ENCODE results near the gene SOWAHA. TPM values are rescaled to one million over a fixed set of nuclear protein-coding genes. Genes with fewer than 3 reads are reported as not detected.
"Not testable (repeated sequence)": the region's sequence is repeated elsewhere in the genome, so short reads cannot be mapped to it uniquely, and the experiment has no call there.

SOWAHA gene
- total RNA-seq, 1 donor from 2014 or later, result not detected

- DNase-seq (ENCODE audit: low spot score), result no peak
- H3K36me3 Mint-ChIP-seq (ENCODE audit: low read depth, unreplicated experiment), result no peaks in the 10 kb centered on the region
- no peaks in the 10 kb centered on the region for H3K4me1 Mint-ChIP-seq (ENCODE audit: unreplicated experiment)
- H3K27ac Mint-ChIP-seq (ENCODE audit: unreplicated experiment), result no peak overlapping the region
- H3K4me3 Mint-ChIP-seq (ENCODE audit: unreplicated experiment), result no peak overlapping the region
- H3K27me3 Mint-ChIP-seq (ENCODE audit: unreplicated experiment), result peaks cover 6% of the 10 kb centered on the region
- no peaks in the 10 kb centered on the region for H3K9me3 Mint-ChIP-seq (ENCODE audit: unreplicated experiment)
- no peak for TF ChIP-seq CTCF (IDR thresholded peaks at IDR 0.05; ENCODE audit: unreplicated experiment)
These were observed 13.7 kb upstream of the SOWAHA start for GRCh38 chr5:132799392-132799791.

GRCh38 chr5:132800545-132800944 is 12.6 kb upstream of the SOWAHA start:
- Mint-ChIP-seq H3K27me3 (ENCODE audit: unreplicated experiment) (peaks cover 6% of the 10 kb centered on the region), H3K4me3 (ENCODE audit: unreplicated experiment) (no peak overlapping the region), H3K4me1 (ENCODE audit: unreplicated experiment) (no peaks in the 10 kb centered on the region), H3K9me3 (ENCODE audit: unreplicated experiment) (no peaks in the 10 kb centered on the region), H3K36me3 (ENCODE audit: low read depth, unreplicated experiment) (no peaks in the 10 kb centered on the region), H3K27ac (ENCODE audit: unreplicated experiment) (no peak overlapping the region)
- TF ChIP-seq CTCF (IDR thresholded peaks at IDR 0.05; ENCODE audit: unreplicated experiment), result no peak
- no peak for DNase-seq (ENCODE audit: low spot score)

- Mint-ChIP-seq H3K4me3 (ENCODE audit: unreplicated experiment) (no peak overlapping the region), H3K9me3 (ENCODE audit: unreplicated experiment) (no peaks in the 10 kb centered on the region), H3K4me1 (ENCODE audit: unreplicated experiment) (no peaks in the 10 kb centered on the region), H3K36me3 (ENCODE audit: low read depth, unreplicated experiment) (no peaks in the 10 kb centered on the region), H3K27me3 (ENCODE audit: unreplicated experiment) (peaks cover 3% of the 10 kb centered on the region), H3K27ac (ENCODE audit: unreplicated experiment) (no peak overlapping the region)
- no peak for DNase-seq (ENCODE audit: low spot score)
- no peak for TF ChIP-seq CTCF (IDR thresholded peaks at IDR 0.05; ENCODE audit: unreplicated experiment)
These were observed 10.9 kb upstream of the SOWAHA start for GRCh38 chr5:132802044-132802684.

GRCh38 chr5:132802685-132803066 is 10.4 kb upstream of the SOWAHA start:
- H3K9me3 Mint-ChIP-seq (ENCODE audit: unreplicated experiment); H3K4me1 Mint-ChIP-seq (ENCODE audit: unreplicated experiment); H3K27ac Mint-ChIP-seq (ENCODE audit: unreplicated experiment); DNase-seq (ENCODE audit: low spot score); H3K27me3 Mint-ChIP-seq (ENCODE audit: unreplicated experiment); H3K4me3 Mint-ChIP-seq (ENCODE audit: unreplicated experiment); H3K36me3 Mint-ChIP-seq (ENCODE audit: low read depth, unreplicated experiment): not testable (repeated sequence)

GRCh38 chr5:132804219-132804618 is 8.9 kb upstream of the SOWAHA start:
- not testable (repeated sequence) for DNase-seq (ENCODE audit: low spot score); H3K27me3 Mint-ChIP-seq (ENCODE audit: unreplicated experiment); H3K4me1 Mint-ChIP-seq (ENCODE audit: unreplicated experiment); H3K4me3 Mint-ChIP-seq (ENCODE audit: unreplicated experiment); H3K27ac Mint-ChIP-seq (ENCODE audit: unreplicated experiment); H3K36me3 Mint-ChIP-seq (ENCODE audit: low read depth, unreplicated experiment); H3K9me3 Mint-ChIP-seq (ENCODE audit: unreplicated experiment)

- not testable (repeated sequence) for H3K4me1 Mint-ChIP-seq (ENCODE audit: unreplicated experiment); H3K27ac Mint-ChIP-seq (ENCODE audit: unreplicated experiment); H3K27me3 Mint-ChIP-seq (ENCODE audit: unreplicated experiment); H3K4me3 Mint-ChIP-seq (ENCODE audit: unreplicated experiment); DNase-seq (ENCODE audit: low spot score); H3K9me3 Mint-ChIP-seq (ENCODE audit: unreplicated experiment); H3K36me3 Mint-ChIP-seq (ENCODE audit: low read depth, unreplicated experiment)
These were observed 7.2 kb upstream of the SOWAHA start for GRCh38 chr5:132805872-132806271.

GRCh38 chr5:132806804-132807162 is 6.3 kb upstream of the SOWAHA start:
- not testable (repeated sequence) for H3K4me3 Mint-ChIP-seq (ENCODE audit: unreplicated experiment); H3K4me1 Mint-ChIP-seq (ENCODE audit: unreplicated experiment)

More at GRCh38 chr5:132806804-132807162, 6.3 kb upstream of the SOWAHA start:
- H3K27ac Mint-ChIP-seq (ENCODE audit: unreplicated experiment); H3K27me3 Mint-ChIP-seq (ENCODE audit: unreplicated experiment); H3K36me3 Mint-ChIP-seq (ENCODE audit: low read depth, unreplicated experiment); DNase-seq (ENCODE audit: low spot score); H3K9me3 Mint-ChIP-seq (ENCODE audit: unreplicated experiment): not testable (repeated sequence)
